Neural cell (in vitro differentiated cells): ENCODE measurements around the gene TMEM247.

Experiments
- EP300 ChIP-seq: fragments of 450-650 bp; conservative IDR thresholded peaks from 2 replicates; pipeline ENCODE4 v1.6.1; 2014; ENCODE audit warnings: antibody characterized with exemption, mild to moderate bottlenecking, moderate library complexity; ENCODE audit not compliant: poor library complexity, severe bottlenecking
- EZH2 ChIP-seq: fragments of 200-600, 300-800 bp; shearing (Covaris generic), sonication (generic); IDR thresholded peaks from 2 replicates; pipeline ENCODE4 v1.6.1; 2014; ENCODE audit warnings: antibody characterized with exemption, low read length, borderline replicate concordance, mild to moderate bottlenecking; ENCODE audit not compliant: insufficient read depth, poor library complexity, severe bottlenecking
- TF ChIP-seq, protein P1 (sequence below): fragments of 450-650 bp; IDR thresholded peaks from 2 replicates; pipeline ENCODE4 v1.5.1; 2014; ENCODE audit warnings: antibody characterized with exemption, mild to moderate bottlenecking, moderate library complexity; ENCODE audit not compliant: poor library complexity, severe bottlenecking
- TF ChIP-seq, protein P2 (sequence below): IDR thresholded peaks from 2 replicates; pipeline ENCODE4 v1.6.1; 2012; ENCODE audit warnings: borderline replicate concordance

DNA sequence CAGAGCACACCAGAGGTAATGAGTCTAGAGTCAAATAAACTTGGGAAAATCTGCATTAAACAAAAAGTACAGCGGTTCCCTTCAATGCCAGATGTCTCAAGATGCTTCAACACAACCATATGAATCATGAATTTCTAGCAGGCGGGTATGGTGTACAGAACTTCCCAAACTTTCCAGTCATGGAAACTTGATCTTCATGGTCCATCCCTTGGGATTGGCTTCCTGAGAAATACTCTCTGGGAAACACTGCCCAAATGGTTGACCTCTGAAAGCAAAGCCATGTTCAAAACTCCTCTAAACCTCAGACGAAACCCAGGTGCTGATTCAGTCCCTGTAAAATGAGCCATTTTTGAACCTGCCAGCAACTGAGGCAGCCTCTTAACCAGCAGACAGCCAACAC lies 16.4 kb upstream of the TMEM247 start:
- TF ChIP-seq, protein P1, sequence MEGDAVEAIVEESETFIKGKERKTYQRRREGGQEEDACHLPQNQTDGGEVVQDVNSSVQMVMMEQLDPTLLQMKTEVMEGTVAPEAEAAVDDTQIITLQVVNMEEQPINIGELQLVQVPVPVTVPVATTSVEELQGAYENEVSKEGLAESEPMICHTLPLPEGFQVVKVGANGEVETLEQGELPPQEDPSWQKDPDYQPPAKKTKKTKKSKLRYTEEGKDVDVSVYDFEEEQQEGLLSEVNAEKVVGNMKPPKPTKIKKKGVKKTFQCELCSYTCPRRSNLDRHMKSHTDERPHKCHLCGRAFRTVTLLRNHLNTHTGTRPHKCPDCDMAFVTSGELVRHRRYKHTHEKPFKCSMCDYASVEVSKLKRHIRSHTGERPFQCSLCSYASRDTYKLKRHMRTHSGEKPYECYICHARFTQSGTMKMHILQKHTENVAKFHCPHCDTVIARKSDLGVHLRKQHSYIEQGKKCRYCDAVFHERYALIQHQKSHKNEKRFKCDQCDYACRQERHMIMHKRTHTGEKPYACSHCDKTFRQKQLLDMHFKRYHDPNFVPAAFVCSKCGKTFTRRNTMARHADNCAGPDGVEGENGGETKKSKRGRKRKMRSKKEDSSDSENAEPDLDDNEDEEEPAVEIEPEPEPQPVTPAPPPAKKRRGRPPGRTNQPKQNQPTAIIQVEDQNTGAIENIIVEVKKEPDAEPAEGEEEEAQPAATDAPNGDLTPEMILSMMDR = no peak
- TF ChIP-seq EP300 (no peak), EZH2 (no peak)
- TF ChIP-seq, protein P2, sequence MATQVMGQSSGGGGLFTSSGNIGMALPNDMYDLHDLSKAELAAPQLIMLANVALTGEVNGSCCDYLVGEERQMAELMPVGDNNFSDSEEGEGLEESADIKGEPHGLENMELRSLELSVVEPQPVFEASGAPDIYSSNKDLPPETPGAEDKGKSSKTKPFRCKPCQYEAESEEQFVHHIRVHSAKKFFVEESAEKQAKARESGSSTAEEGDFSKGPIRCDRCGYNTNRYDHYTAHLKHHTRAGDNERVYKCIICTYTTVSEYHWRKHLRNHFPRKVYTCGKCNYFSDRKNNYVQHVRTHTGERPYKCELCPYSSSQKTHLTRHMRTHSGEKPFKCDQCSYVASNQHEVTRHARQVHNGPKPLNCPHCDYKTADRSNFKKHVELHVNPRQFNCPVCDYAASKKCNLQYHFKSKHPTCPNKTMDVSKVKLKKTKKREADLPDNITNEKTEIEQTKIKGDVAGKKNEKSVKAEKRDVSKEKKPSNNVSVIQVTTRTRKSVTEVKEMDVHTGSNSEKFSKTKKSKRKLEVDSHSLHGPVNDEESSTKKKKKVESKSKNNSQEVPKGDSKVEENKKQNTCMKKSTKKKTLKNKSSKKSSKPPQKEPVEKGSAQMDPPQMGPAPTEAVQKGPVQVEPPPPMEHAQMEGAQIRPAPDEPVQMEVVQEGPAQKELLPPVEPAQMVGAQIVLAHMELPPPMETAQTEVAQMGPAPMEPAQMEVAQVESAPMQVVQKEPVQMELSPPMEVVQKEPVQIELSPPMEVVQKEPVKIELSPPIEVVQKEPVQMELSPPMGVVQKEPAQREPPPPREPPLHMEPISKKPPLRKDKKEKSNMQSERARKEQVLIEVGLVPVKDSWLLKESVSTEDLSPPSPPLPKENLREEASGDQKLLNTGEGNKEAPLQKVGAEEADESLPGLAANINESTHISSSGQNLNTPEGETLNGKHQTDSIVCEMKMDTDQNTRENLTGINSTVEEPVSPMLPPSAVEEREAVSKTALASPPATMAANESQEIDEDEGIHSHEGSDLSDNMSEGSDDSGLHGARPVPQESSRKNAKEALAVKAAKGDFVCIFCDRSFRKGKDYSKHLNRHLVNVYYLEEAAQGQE = no peak
